Uterus (tissue), 4 donors: ENCODE measurements around the gene ERFL. TPM values are rescaled to one million over a fixed set of nuclear protein-coding genes. Genes with fewer than 3 reads are reported as not detected.

ENCODE experiments used
- DNase-seq, 2 donors: peaks; one replicate each; pipeline ENCODE4 v3.0.0-alpha.2; 2019 to 2020
- H3K27ac ChIP-seq, 2 donors: fragments of 200-600 bp; sonication (generic); 1 replicate in 1 of 2; 2 replicates in 1 of 2; pipeline ENCODE4 v1.5.1; 2016 to 2018
- H3K27me3 ChIP-seq, 2 donors: fragments of 200-600 bp; sonication (generic); one replicate each; pipeline ENCODE4 v1.5.1; 2018 to 2019; ENCODE audit warnings: control low read depth in 1 of 2
- H3K36me3 ChIP-seq, 2 donors: fragments of 200-600 bp; sonication (generic); one replicate each; pipeline ENCODE4 v1.5.1; 2019; ENCODE audit warnings: control low read depth in 1 of 2
- H3K4me1 ChIP-seq, 2 donors: fragments of 200-600 bp; sonication (generic); one replicate each; pipeline ENCODE4 v1.5.1; 2018 to 2019; ENCODE audit warnings: control low read depth in 1 of 2
- H3K4me3 ChIP-seq, 2 donors: fragments of 200-600 bp; sonication (generic); 1 replicate in 1 of 2; 2 replicates in 1 of 2; pipeline ENCODE4 v1.5.1; 2018 to 2019; ENCODE audit warnings: mild to moderate bottlenecking in 1 of 2
- H3K9me3 ChIP-seq, 2 donors: fragments of 200-600 bp; sonication (generic); one replicate each; pipeline ENCODE4 v1.5.1; 2019; ENCODE audit warnings: control low read depth in 1 of 2
- POLR2A ChIP-seq, 2 donors: fragments of 450-650 bp; IDR thresholded peaks; one replicate each; pipeline ENCODE4 v1.6.1; 2016; ENCODE audit warnings: antibody characterized with exemption in 2 of 2, mild to moderate bottlenecking in 1 of 2, moderate library complexity in 1 of 2
- intact Hi-C: fragments of 100-400 bp; cut with DNase I; formaldehyde crosslinking; loops from one replicate; pipeline ENCODE4 v1.15.1; 2023; ENCODE audit warnings: low total_unique reads
- total RNA-seq, 4 donors: library from RNA; depleted of rRNA in 3 of 4; stranded (reverse); fragments of >200 nt in 3 of 4; gene quantifications; one replicate each; pipeline versions ENCODE4 v1.1.0 to v1.2.4, GENCODE V29; 2014 to 2023
- TF ChIP-seq, protein P1 (sequence below), 4 experiments: fragments of 200-600 bp in 2 of 4; fragments of 450-650 bp in 2 of 4; sonication (generic) in 2 of 4; IDR thresholded peaks; one replicate each; pipeline ENCODE4 v1.5.1; 2016 to 2019; ENCODE audit warnings: antibody characterized with exemption in 4 of 4, mild to moderate bottlenecking in 2 of 4, moderate library complexity in 1 of 4
- donor health status: DM: yes; HTN: yes; CAD: no.

ERFL gene
- total RNA-seq, 4 donors from 2014 or later = 1.7 TPM; not detected in 3

DNA sequence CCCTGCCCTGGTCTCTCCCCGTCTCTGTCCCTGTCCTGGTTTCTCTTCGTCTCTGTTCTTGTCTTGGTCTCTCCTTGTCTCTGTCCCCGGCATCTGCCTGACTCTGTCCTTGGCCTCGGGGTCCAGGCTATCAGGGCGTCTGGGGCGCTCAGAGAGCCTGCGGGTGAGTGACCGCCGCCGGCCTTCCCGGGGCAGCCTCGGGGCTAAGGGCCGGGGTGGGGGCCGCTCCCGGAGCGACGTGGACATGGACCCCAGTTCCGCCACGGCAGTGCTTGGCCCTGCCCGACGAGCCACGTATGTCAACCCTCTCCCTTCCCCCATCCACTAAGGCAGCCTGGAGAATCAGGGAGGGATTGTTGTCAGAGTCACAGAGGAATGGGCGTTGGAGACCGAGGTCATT, 30.4 kb downstream of the ERFL start:
- H3K27me3 ChIP-seq = no peaks in the 10 kb centered on the region
- intact Hi-C loops = no loop called here
- H3K27ac ChIP-seq = no peak overlapping the region
- TF ChIP-seq POLR2A (IDR thresholded peaks at IDR 0.05) = no peak
- TF ChIP-seq, protein P1, sequence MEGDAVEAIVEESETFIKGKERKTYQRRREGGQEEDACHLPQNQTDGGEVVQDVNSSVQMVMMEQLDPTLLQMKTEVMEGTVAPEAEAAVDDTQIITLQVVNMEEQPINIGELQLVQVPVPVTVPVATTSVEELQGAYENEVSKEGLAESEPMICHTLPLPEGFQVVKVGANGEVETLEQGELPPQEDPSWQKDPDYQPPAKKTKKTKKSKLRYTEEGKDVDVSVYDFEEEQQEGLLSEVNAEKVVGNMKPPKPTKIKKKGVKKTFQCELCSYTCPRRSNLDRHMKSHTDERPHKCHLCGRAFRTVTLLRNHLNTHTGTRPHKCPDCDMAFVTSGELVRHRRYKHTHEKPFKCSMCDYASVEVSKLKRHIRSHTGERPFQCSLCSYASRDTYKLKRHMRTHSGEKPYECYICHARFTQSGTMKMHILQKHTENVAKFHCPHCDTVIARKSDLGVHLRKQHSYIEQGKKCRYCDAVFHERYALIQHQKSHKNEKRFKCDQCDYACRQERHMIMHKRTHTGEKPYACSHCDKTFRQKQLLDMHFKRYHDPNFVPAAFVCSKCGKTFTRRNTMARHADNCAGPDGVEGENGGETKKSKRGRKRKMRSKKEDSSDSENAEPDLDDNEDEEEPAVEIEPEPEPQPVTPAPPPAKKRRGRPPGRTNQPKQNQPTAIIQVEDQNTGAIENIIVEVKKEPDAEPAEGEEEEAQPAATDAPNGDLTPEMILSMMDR (IDR thresholded peaks at IDR 0.05) = no peak
- H3K4me1 ChIP-seq = no peaks in the 10 kb centered on the region
- DNase-seq = no peak
- H3K4me3 ChIP-seq = no peak overlapping the region
- no peaks in the 10 kb centered on the region for H3K9me3 ChIP-seq
- no peaks in the 10 kb centered on the region for H3K36me3 ChIP-seq

DNA sequence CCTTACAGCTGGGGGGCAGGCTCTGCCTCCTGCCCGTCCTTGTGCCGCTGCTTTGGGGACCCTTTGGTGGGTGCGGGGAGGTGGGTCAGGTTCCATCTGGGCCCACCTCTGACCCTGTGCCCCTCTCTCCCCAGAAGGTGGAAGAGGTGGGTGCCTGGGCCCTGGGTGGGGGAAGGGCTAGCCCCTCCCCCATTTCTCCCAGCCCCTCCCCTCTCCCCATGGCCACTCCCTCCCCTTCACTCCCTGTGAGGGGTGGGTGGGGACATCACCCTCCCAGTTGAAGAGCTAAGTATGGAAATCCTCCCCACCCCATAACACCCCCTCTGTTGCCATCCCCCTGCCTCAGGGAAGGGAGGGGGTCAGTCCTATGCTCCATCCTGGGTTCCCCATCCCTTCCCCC, 31.1 kb downstream of the ERFL start:
- Histone ChIP-seq H3K27me3 (no peaks in the 10 kb centered on the region), H3K27ac (no peak overlapping the region), H3K9me3 (no peaks in the 10 kb centered on the region), H3K4me3 (no peak overlapping the region), H3K36me3 (no peaks in the 10 kb centered on the region), H3K4me1 (no peaks in the 10 kb centered on the region)
- DNase-seq = no peak
- TF ChIP-seq POLR2A (IDR thresholded peaks at IDR 0.05) = no peak
- TF ChIP-seq, protein P1 (IDR thresholded peaks at IDR 0.05) = no peak
- intact Hi-C loops = no loop called here

DNA sequence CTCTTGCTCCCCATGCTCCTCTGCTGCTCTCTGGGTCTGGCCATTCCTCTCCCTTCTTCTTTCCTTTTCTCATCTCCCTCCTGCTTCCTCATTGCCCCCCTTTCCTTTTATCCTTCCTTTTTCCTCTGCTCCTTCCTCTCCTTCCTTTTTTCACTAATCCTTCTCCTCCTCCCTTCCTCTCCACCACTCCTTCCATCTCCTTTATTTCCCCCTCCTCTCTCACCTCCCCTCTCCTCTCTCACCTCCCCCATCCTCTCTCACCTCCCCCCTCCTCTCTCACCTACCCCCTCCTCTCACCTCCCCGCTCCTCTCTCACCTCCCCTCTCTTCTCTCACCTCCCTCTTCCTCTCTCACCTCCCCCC, 31.7 kb downstream of the ERFL start:
- Histone ChIP-seq H3K36me3 (no peaks in the 10 kb centered on the region), H3K4me1 (no peaks in the 10 kb centered on the region), H3K27me3 (no peaks in the 10 kb centered on the region), H3K4me3 (no peak overlapping the region), H3K27ac (no peak overlapping the region), H3K9me3 (no peaks in the 10 kb centered on the region)
- intact Hi-C loops = no loop called here
- no peak for DNase-seq
- TF ChIP-seq POLR2A (IDR thresholded peaks at IDR 0.05) = no peak
- TF ChIP-seq, protein P1 (IDR thresholded peaks at IDR 0.05) = no peak

DNA sequence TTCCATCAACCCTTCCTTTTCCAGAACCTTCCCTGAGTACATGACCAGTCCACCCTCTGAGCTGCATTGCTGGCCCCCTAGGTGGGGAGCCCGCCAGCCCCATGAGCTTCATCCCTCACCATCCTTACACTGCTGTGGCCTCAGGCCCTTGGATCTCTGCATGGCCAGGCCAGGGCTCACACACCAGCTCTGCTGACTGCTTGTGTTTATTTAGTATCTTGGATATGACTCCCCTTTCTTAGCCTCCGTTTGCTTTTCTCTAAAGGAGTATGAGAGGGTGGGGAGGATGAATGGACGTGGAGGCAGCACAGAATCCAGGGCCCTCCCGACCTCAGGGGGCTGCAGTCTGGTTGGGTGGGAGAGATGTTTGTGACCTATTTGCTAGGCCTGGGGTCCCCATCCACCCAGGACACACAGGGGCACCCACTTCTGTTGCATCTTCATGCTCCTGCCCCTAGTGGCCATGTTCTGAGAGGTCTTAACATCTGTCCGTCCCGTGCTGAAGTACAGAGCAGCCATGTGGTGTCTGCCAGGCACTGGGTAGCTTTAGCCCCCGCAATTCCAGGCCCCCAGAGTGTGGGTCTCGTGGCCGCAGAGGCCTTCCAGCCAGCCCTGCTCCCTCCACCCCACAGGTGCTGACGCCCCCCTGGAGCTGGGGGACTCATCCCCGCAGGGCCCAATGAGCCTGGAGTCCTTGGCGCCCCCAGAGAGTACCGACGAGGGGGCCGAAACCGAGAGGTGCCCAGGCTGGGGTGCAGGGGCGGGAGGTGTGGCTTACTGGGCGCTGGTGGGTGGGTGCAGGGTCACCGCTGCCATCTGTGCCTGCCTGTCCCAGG, 32.3 kb downstream of the ERFL start:
- TF ChIP-seq, protein P1 (IDR thresholded peaks at IDR 0.05) = no peak
- no peak for TF ChIP-seq POLR2A (IDR thresholded peaks at IDR 0.05)
- intact Hi-C loops = no loop called here
- no peaks in the 10 kb centered on the region for H3K27me3 ChIP-seq
- H3K9me3 ChIP-seq = no peaks in the 10 kb centered on the region
- no peak overlapping the region for H3K4me3 ChIP-seq
- no peaks in the 10 kb centered on the region for H3K4me1 ChIP-seq
- H3K36me3 ChIP-seq = no peaks in the 10 kb centered on the region
- H3K27ac ChIP-seq = no peak overlapping the region
- DNase-seq = no peak

DNA sequence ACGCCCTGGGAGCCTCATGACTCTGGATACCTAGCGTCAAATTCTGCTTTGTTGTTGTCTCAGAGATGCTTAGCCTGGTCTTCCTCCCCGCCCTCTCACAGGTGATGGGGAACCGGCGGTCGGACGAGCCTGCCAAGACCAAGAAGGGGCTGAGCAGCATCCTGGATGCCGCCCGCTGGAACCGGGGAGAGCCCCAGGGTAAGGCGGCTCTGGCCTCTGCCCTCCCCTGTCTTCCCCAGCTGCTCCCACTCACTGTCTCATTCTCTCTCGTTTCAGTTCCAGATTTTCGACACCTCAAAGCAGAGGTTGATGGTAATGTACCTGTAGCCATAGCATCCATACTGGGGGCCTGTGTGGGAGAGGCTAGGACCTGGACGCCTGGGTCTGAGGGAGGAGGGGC, 33.9 kb downstream of the ERFL start:
- H3K4me1 ChIP-seq = no peaks in the 10 kb centered on the region
- no peaks in the 10 kb centered on the region for H3K9me3 ChIP-seq
- no peak overlapping the region for H3K27ac ChIP-seq
- no peaks in the 10 kb centered on the region for H3K27me3 ChIP-seq
- TF ChIP-seq, protein P1 (IDR thresholded peaks at IDR 0.05) = no peak
- TF ChIP-seq POLR2A (IDR thresholded peaks at IDR 0.05) = no peak
- no peak overlapping the region for H3K4me3 ChIP-seq
- intact Hi-C loops = no loop called here
- no peaks in the 10 kb centered on the region for H3K36me3 ChIP-seq
- no peak for DNase-seq
